ENCODE data around the gene TMEM81. TPM values are rescaled to one million over a fixed set of nuclear protein-coding genes. Genes with fewer than 3 reads are reported as not detected.

TMEM81 gene
- total RNA-seq, 1 donor from 2014 or later, result 3.3 TPM

- no peak overlapping the region for H3K27ac Mint-ChIP-seq
- H3K36me3 ChIP-seq, result no peaks in the 10 kb centered on the region
Measured at GRCh38 chr1:205108464-205108863, 24.2 kb upstream of the TMEM81 start.

GRCh38 chr1:205107327-205107726, 23.1 kb upstream of the TMEM81 start:
- Histone ChIP-seq H3K4me3 (no peak overlapping the region), H3F3A (ENCODE audit: low read depth) (no peaks in the 10 kb centered on the region)

More at GRCh38 chr1:205108464-205108863, 24.2 kb upstream of the TMEM81 start:
- no peaks in the 10 kb centered on the region for H4K20me1 ChIP-seq (ENCODE audit: low read depth)
- peaks cover 28% of the 10 kb centered on the region for H3K36me3 Mint-ChIP-seq
- no peak overlapping the region for H3K4me3 ChIP-seq
- TF ChIP-seq CTCF (IDR thresholded peaks at IDR 0.05) (no peak), EZH2 (IDR thresholded peaks at IDR 0.05) (no peak), EZH2phosphoT487 (IDR thresholded peaks at IDR 0.05) (no peak)
- H3K4me1 Mint-ChIP-seq, result no peaks in the 10 kb centered on the region
- H3K9ac ChIP-seq, result no peak overlapping the region
- no peak for DNase-seq (ENCODE audit: low spot score)
- H3K4me3 Mint-ChIP-seq, result no peak overlapping the region
- no peak overlapping the region for H3K27ac ChIP-seq
- H3K4me2 ChIP-seq, result no peak overlapping the region
- no peaks in the 10 kb centered on the region for H3K79me2 ChIP-seq (ENCODE audit: low read depth)
- peaks cover 2% of the 10 kb centered on the region for H3K27me3 Mint-ChIP-seq (ENCODE audit: insufficient read depth, low read depth)
- no peaks in the 10 kb centered on the region for H3F3A ChIP-seq (ENCODE audit: low read depth)
- H3K9me3 Mint-ChIP-seq, result no peaks in the 10 kb centered on the region
- H2AFZ ChIP-seq (replicated peaks), result no peak overlapping the region
- H3K27me3 ChIP-seq, result no peaks in the 10 kb centered on the region
- H3K4me1 ChIP-seq, result no peaks in the 10 kb centered on the region
- no peaks in the 10 kb centered on the region for H3K9me3 ChIP-seq (ENCODE audit: low read depth)

GRCh38 chr1:205102404-205102803, 18.1 kb upstream of the TMEM81 start:
- H3K36me3 Mint-ChIP-seq, result peaks cover 51% of the 10 kb centered on the region
- no peak overlapping the region for H3K27ac ChIP-seq
- H3K36me3 ChIP-seq, result peaks cover 17% of the 10 kb centered on the region

More at GRCh38 chr1:205107327-205107726, 23.1 kb upstream of the TMEM81 start:
- no peaks in the 10 kb centered on the region for H3K9me3 Mint-ChIP-seq
- Histone ChIP-seq H3K9me3 (ENCODE audit: low read depth) (no peaks in the 10 kb centered on the region), H4K20me1 (ENCODE audit: low read depth) (no peaks in the 10 kb centered on the region), H3K4me2 (no peak overlapping the region), H3K27me3 (no peaks in the 10 kb centered on the region), H3K27ac (no peak overlapping the region), H2AFZ (replicated peaks) (no peak overlapping the region), H3K4me1 (no peaks in the 10 kb centered on the region), H3K9ac (no peak overlapping the region), H3K79me2 (ENCODE audit: low read depth) (no peaks in the 10 kb centered on the region), H3K36me3 (peaks cover 3% of the 10 kb centered on the region)
- H3K36me3 Mint-ChIP-seq, result peaks cover 32% of the 10 kb centered on the region
- H3K27me3 Mint-ChIP-seq (ENCODE audit: insufficient read depth, low read depth), result peaks cover 2% of the 10 kb centered on the region
- no peak overlapping the region for H3K27ac Mint-ChIP-seq
- no peak overlapping the region for H3K4me3 Mint-ChIP-seq
- DNase-seq (ENCODE audit: low spot score), result no peak
- no peaks in the 10 kb centered on the region for H3K4me1 Mint-ChIP-seq
- TF ChIP-seq CTCF (IDR thresholded peaks at IDR 0.05), result no peak
- TF ChIP-seq EZH2phosphoT487 (IDR thresholded peaks at IDR 0.05), result no peak
- no peak for TF ChIP-seq EZH2 (IDR thresholded peaks at IDR 0.05)

GRCh38 chr1:205098242-205098641, 14.0 kb upstream of the TMEM81 start:
- H3F3A ChIP-seq (ENCODE audit: low read depth), result no peaks in the 10 kb centered on the region
- H3K9ac ChIP-seq, result no peak overlapping the region
- no peak overlapping the region for H2AFZ ChIP-seq (replicated peaks)
- H3K27ac ChIP-seq, result no peak overlapping the region
- Mint-ChIP-seq H3K36me3 (peaks cover 43% of the 10 kb centered on the region), H3K27me3 (ENCODE audit: insufficient read depth, low read depth) (no peaks in the 10 kb centered on the region), H3K4me1 (no peaks in the 10 kb centered on the region), H3K9me3 (no peaks in the 10 kb centered on the region), H3K4me3 (no peak overlapping the region), H3K27ac (no peak overlapping the region)
- no peak overlapping the region for H3K4me3 ChIP-seq
- H4K20me1 ChIP-seq (ENCODE audit: low read depth), result no peaks in the 10 kb centered on the region
- no peaks in the 10 kb centered on the region for H3K4me1 ChIP-seq
- H3K9me3 ChIP-seq (ENCODE audit: low read depth), result no peaks in the 10 kb centered on the region
- no peak for TF ChIP-seq EZH2 (IDR thresholded peaks at IDR 0.05)
- no peak for TF ChIP-seq CTCF (IDR thresholded peaks at IDR 0.05)
- TF ChIP-seq EZH2phosphoT487 (IDR thresholded peaks at IDR 0.05), result no peak
- H3K4me2 ChIP-seq, result no peak overlapping the region
- no peak for DNase-seq (ENCODE audit: low spot score)
- no peaks in the 10 kb centered on the region for H3K79me2 ChIP-seq (ENCODE audit: low read depth)
- H3K36me3 ChIP-seq, result peaks cover 17% of the 10 kb centered on the region
- no peaks in the 10 kb centered on the region for H3K27me3 ChIP-seq

More at GRCh38 chr1:205102404-205102803, 18.1 kb upstream of the TMEM81 start:
- Mint-ChIP-seq H3K4me3 (no peak overlapping the region), H3K27ac (no peak overlapping the region), H3K9me3 (no peaks in the 10 kb centered on the region), H3K4me1 (no peaks in the 10 kb centered on the region), H3K27me3 (ENCODE audit: insufficient read depth, low read depth) (no peaks in the 10 kb centered on the region)
- no peaks in the 10 kb centered on the region for H3K79me2 ChIP-seq (ENCODE audit: low read depth)
- no peaks in the 10 kb centered on the region for H3K27me3 ChIP-seq
- DNase-seq (ENCODE audit: low spot score), result no peak
- H3K9me3 ChIP-seq (ENCODE audit: low read depth), result no peaks in the 10 kb centered on the region
- H2AFZ ChIP-seq (replicated peaks), result no peak overlapping the region
- H3K4me3 ChIP-seq, result no peak overlapping the region
- no peak overlapping the region for H3K4me2 ChIP-seq
- H3K9ac ChIP-seq, result no peak overlapping the region
- TF ChIP-seq EZH2 (IDR thresholded peaks at IDR 0.05), result no peak
- H4K20me1 ChIP-seq (ENCODE audit: low read depth), result no peaks in the 10 kb centered on the region
- H3K4me1 ChIP-seq, result no peaks in the 10 kb centered on the region
- no peaks in the 10 kb centered on the region for H3F3A ChIP-seq (ENCODE audit: low read depth)

All from neural progenitor cell (in vitro differentiated cells).